ENCODE results near the gene USP27X. TPM values are rescaled to one million over a fixed set of nuclear protein-coding genes. Genes with fewer than 3 reads are reported as not detected.

USP27X gene
- polyA plus RNA-seq, 2 donors = 0.65 to 1.7 TPM

- WGBS, 2 donors = 88 to 89% methylated on average over 6 of the region's 6 CpGs
- no peak overlapping the region for H3K27ac ChIP-seq (ENCODE audit: low read depth in 2 of 2, low read length in 1 of 2)
- H3K27me3 ChIP-seq (ENCODE audit: control insufficient read depth in 1 of 2, insufficient read depth in 2 of 2, low read length in 2 of 2) = peaks cover 0 to 4% of the 10 kb centered on the region in 2 donors
- no peaks in the 10 kb centered on the region for H3K36me3 ChIP-seq (ENCODE audit: control insufficient read depth in 2 of 2, insufficient read depth in 2 of 2, low read length in 1 of 2)
- H3K9me3 ChIP-seq (ENCODE audit: control insufficient read depth in 2 of 2, insufficient read depth in 1 of 2, low read depth in 1 of 2, low read length in 1 of 2) = no peaks in the 10 kb centered on the region
- H3K4me3 ChIP-seq (ENCODE audit: low read depth in 1 of 2, low read length in 2 of 2) = no peak overlapping the region
- no peaks in the 10 kb centered on the region for H3K4me1 ChIP-seq (ENCODE audit: control insufficient read depth in 2 of 2, insufficient read depth in 2 of 2, low read length in 1 of 2)
Measured at GRCh38 chrX:49853661-49854060, 25.6 kb upstream of the USP27X start.

GRCh38 chrX:49856819-49857218, 22.5 kb upstream of the USP27X start:
- WGBS, 2 donors = 62 to 79% methylated on average over 2 of the region's 2 CpGs
- no peak overlapping the region for H3K4me3 ChIP-seq (ENCODE audit: low read depth in 1 of 2, low read length in 2 of 2)
- H3K27me3 ChIP-seq (ENCODE audit: control insufficient read depth in 1 of 2, insufficient read depth in 2 of 2, low read length in 2 of 2) = peaks cover 0 to 7% of the 10 kb centered on the region in 2 donors
- no peaks in the 10 kb centered on the region for H3K9me3 ChIP-seq (ENCODE audit: control insufficient read depth in 2 of 2, insufficient read depth in 1 of 2, low read depth in 1 of 2, low read length in 1 of 2)
- no peaks in the 10 kb centered on the region for H3K4me1 ChIP-seq (ENCODE audit: control insufficient read depth in 2 of 2, insufficient read depth in 2 of 2, low read length in 1 of 2)
- no peaks in the 10 kb centered on the region for H3K36me3 ChIP-seq (ENCODE audit: control insufficient read depth in 2 of 2, insufficient read depth in 2 of 2, low read length in 1 of 2)
- H3K27ac ChIP-seq (ENCODE audit: low read depth in 2 of 2, low read length in 1 of 2) = no peak overlapping the region

- no peaks in the 10 kb centered on the region for H3K4me1 ChIP-seq (ENCODE audit: control insufficient read depth in 2 of 2, insufficient read depth in 2 of 2, low read length in 1 of 2)
- H3K4me3 ChIP-seq (ENCODE audit: low read depth in 1 of 2, low read length in 2 of 2) = no peak overlapping the region
- H3K9me3 ChIP-seq (ENCODE audit: control insufficient read depth in 2 of 2, insufficient read depth in 1 of 2, low read depth in 1 of 2, low read length in 1 of 2) = no peaks in the 10 kb centered on the region
- 34 to 54% methylated on average over 2 of the region's 2 CpGs for WGBS, 2 donors
- H3K27me3 ChIP-seq (ENCODE audit: control insufficient read depth in 1 of 2, insufficient read depth in 2 of 2, low read length in 2 of 2) = peaks cover 0 to 7% of the 10 kb centered on the region in 2 donors
- H3K27ac ChIP-seq (ENCODE audit: low read depth in 2 of 2, low read length in 1 of 2) = no peak overlapping the region
- no peaks in the 10 kb centered on the region for H3K36me3 ChIP-seq (ENCODE audit: control insufficient read depth in 2 of 2, insufficient read depth in 2 of 2, low read length in 1 of 2)
Measured at GRCh38 chrX:49858341-49858740, 20.9 kb upstream of the USP27X start.

GRCh38 chrX:49859491-49859890, 19.8 kb upstream of the USP27X start:
- Histone ChIP-seq H3K4me3 (ENCODE audit: low read depth in 1 of 2, low read length in 2 of 2) (no peak overlapping the region), H3K27me3 (ENCODE audit: control insufficient read depth in 1 of 2, insufficient read depth in 2 of 2, low read length in 2 of 2) (peaks cover 0 to 4% of the 10 kb centered on the region in 2 donors), H3K4me1 (ENCODE audit: control insufficient read depth in 2 of 2, insufficient read depth in 2 of 2, low read length in 1 of 2) (no peaks in the 10 kb centered on the region), H3K36me3 (ENCODE audit: control insufficient read depth in 2 of 2, insufficient read depth in 2 of 2, low read length in 1 of 2) (no peaks in the 10 kb centered on the region), H3K9me3 (ENCODE audit: control insufficient read depth in 2 of 2, insufficient read depth in 1 of 2, low read depth in 1 of 2, low read length in 1 of 2) (no peaks in the 10 kb centered on the region), H3K27ac (ENCODE audit: low read depth in 2 of 2, low read length in 1 of 2) (no peak overlapping the region)
- 81 to 95% methylated on average over 1 of the region's 1 CpG for WGBS, 2 donors

- WGBS, 2 donors = 49 to 64% methylated on average over 2 of the region's 2 CpGs
- H3K9me3 ChIP-seq (ENCODE audit: control insufficient read depth in 2 of 2, insufficient read depth in 1 of 2, low read depth in 1 of 2, low read length in 1 of 2) = no peaks in the 10 kb centered on the region
- H3K27me3 ChIP-seq (ENCODE audit: control insufficient read depth in 1 of 2, insufficient read depth in 2 of 2, low read length in 2 of 2) = peaks cover 0 to 4% of the 10 kb centered on the region in 2 donors
- no peak overlapping the region for H3K4me3 ChIP-seq (ENCODE audit: low read depth in 1 of 2, low read length in 2 of 2)
- no peaks in the 10 kb centered on the region for H3K4me1 ChIP-seq (ENCODE audit: control insufficient read depth in 2 of 2, insufficient read depth in 2 of 2, low read length in 1 of 2)
- H3K27ac ChIP-seq (ENCODE audit: low read depth in 2 of 2, low read length in 1 of 2) = no peak overlapping the region
- no peaks in the 10 kb centered on the region for H3K36me3 ChIP-seq (ENCODE audit: control insufficient read depth in 2 of 2, insufficient read depth in 2 of 2, low read length in 1 of 2)
Measured at GRCh38 chrX:49860867-49861535, 18.3 kb upstream of the USP27X start.

- Histone ChIP-seq H3K9me3 (ENCODE audit: control insufficient read depth in 2 of 2, insufficient read depth in 1 of 2, low read depth in 1 of 2, low read length in 1 of 2) (no peaks in the 10 kb centered on the region), H3K27me3 (ENCODE audit: control insufficient read depth in 1 of 2, insufficient read depth in 2 of 2, low read length in 2 of 2) (peaks cover 0 to 4% of the 10 kb centered on the region in 2 donors), H3K27ac (ENCODE audit: low read depth in 2 of 2, low read length in 1 of 2) (no peak overlapping the region)
Measured at GRCh38 chrX:49862093-49862492, 17.2 kb upstream of the USP27X start.

GRCh38 chrX:49868739-49869138, 10.5 kb upstream of the USP27X start:
- H3K36me3 ChIP-seq (ENCODE audit: control insufficient read depth in 2 of 2, insufficient read depth in 2 of 2, low read length in 1 of 2) = no peaks in the 10 kb centered on the region
- peaks cover 0 to 5% of the 10 kb centered on the region in 2 donors for H3K27me3 ChIP-seq (ENCODE audit: control insufficient read depth in 1 of 2, insufficient read depth in 2 of 2, low read length in 2 of 2)
- H3K4me1 ChIP-seq (ENCODE audit: control insufficient read depth in 2 of 2, insufficient read depth in 2 of 2, low read length in 1 of 2) = no peaks in the 10 kb centered on the region
- H3K27ac ChIP-seq (ENCODE audit: low read depth in 2 of 2, low read length in 1 of 2) = no peak overlapping the region
- WGBS, 2 donors = 37 to 45% methylated on average over 1 of the region's 1 CpG
- no peak overlapping the region for H3K4me3 ChIP-seq (ENCODE audit: low read depth in 1 of 2, low read length in 2 of 2)
- no peaks in the 10 kb centered on the region for H3K9me3 ChIP-seq (ENCODE audit: control insufficient read depth in 2 of 2, insufficient read depth in 1 of 2, low read depth in 1 of 2, low read length in 1 of 2)

More at GRCh38 chrX:49862093-49862492, 17.2 kb upstream of the USP27X start:
- H3K4me1 ChIP-seq (ENCODE audit: control insufficient read depth in 2 of 2, insufficient read depth in 2 of 2, low read length in 1 of 2) = no peaks in the 10 kb centered on the region
- H3K36me3 ChIP-seq (ENCODE audit: control insufficient read depth in 2 of 2, insufficient read depth in 2 of 2, low read length in 1 of 2) = no peaks in the 10 kb centered on the region
- no peak overlapping the region for H3K4me3 ChIP-seq (ENCODE audit: low read depth in 1 of 2, low read length in 2 of 2)

- Histone ChIP-seq H3K27ac (ENCODE audit: low read depth in 2 of 2, low read length in 1 of 2) (no peak overlapping the region), H3K36me3 (ENCODE audit: control insufficient read depth in 2 of 2, insufficient read depth in 2 of 2, low read length in 1 of 2) (no peaks in the 10 kb centered on the region), H3K9me3 (ENCODE audit: control insufficient read depth in 2 of 2, insufficient read depth in 1 of 2, low read depth in 1 of 2, low read length in 1 of 2) (no peaks in the 10 kb centered on the region), H3K4me1 (ENCODE audit: control insufficient read depth in 2 of 2, insufficient read depth in 2 of 2, low read length in 1 of 2) (no peaks in the 10 kb centered on the region), H3K27me3 (ENCODE audit: control insufficient read depth in 1 of 2, insufficient read depth in 2 of 2, low read length in 2 of 2) (peaks cover 0 to 4% of the 10 kb centered on the region in 2 donors), H3K4me3 (ENCODE audit: low read depth in 1 of 2, low read length in 2 of 2) (no peak overlapping the region)
- 5 to 11% methylated on average over 3 of the region's 3 CpGs for whole genome bisulfite sequencing, 2 donors
Measured at GRCh38 chrX:49876750-49877149, 2.5 kb upstream of the USP27X start.

- Histone ChIP-seq H3K36me3 (ENCODE audit: control insufficient read depth in 2 of 2, insufficient read depth in 2 of 2, low read length in 1 of 2) (no peaks in the 10 kb centered on the region), H3K4me3 (ENCODE audit: low read depth in 1 of 2, low read length in 2 of 2) (no peak overlapping the region), H3K27me3 (ENCODE audit: control insufficient read depth in 1 of 2, insufficient read depth in 2 of 2, low read length in 2 of 2) (peaks cover 0 to 4% of the 10 kb centered on the region in 2 donors), H3K4me1 (ENCODE audit: control insufficient read depth in 2 of 2, insufficient read depth in 2 of 2, low read length in 1 of 2) (no peaks in the 10 kb centered on the region), H3K9me3 (ENCODE audit: control insufficient read depth in 2 of 2, insufficient read depth in 1 of 2, low read depth in 1 of 2, low read length in 1 of 2) (no peaks in the 10 kb centered on the region), H3K27ac (ENCODE audit: low read depth in 2 of 2, low read length in 1 of 2) (no peak overlapping the region)
- 59 to 67% methylated on average over 5 of the region's 5 CpGs for WGBS, 2 donors
Measured at GRCh38 chrX:49877397-49878101, 1.7 kb upstream of the USP27X start.
